Ascending aorta (tissue), 2 donors: ENCODE data around the gene TNFRSF8. TPM values are rescaled to one million over a fixed set of nuclear protein-coding genes. Genes with fewer than 3 reads are reported as not detected.

Source experiments
- DNase-seq, 2 donors: peaks; one replicate each; pipeline ENCODE4 v3.0.0-alpha.2; 2019; ENCODE audit warnings: low spot score in 2 of 2
- H3K27ac ChIP-seq, 2 donors: fragments of 200-600 bp; sonication (generic); one replicate each; pipeline ENCODE4 v1.5.1; 2016 to 2017; ENCODE audit warnings: mild to moderate bottlenecking in 1 of 2
- H3K27me3 ChIP-seq: fragments of 200-600 bp; sonication (generic); one replicate; pipeline ENCODE4 v1.5.1; 2017
- H3K36me3 ChIP-seq, 2 donors: fragments of 200-600 bp; sonication (generic); one replicate each; pipeline ENCODE4 v1.5.1; 2016
- H3K4me1 ChIP-seq, 2 donors: fragments of 200-600 bp; sonication (generic); one replicate each; pipeline ENCODE4 v1.5.1; 2016 to 2017; ENCODE audit warnings: mild to moderate bottlenecking in 1 of 2
- H3K4me3 ChIP-seq, 2 donors: fragments of 200-600 bp; sonication (generic); one replicate each; pipeline ENCODE4 v1.5.1; 2016 to 2017; ENCODE audit warnings: mild to moderate bottlenecking in 1 of 2
- H3K9me3 ChIP-seq, 2 donors: fragments of 200-600 bp; sonication (generic); one replicate each; pipeline ENCODE4 v1.5.1; 2016
- intact Hi-C: fragments of 100-400 bp; cut with DNase I; formaldehyde crosslinking; loops from one replicate; pipeline ENCODE4 v1.15.1; 2023
- total RNA-seq: library from RNA; depleted of rRNA; stranded (reverse); fragments of >200 nt; gene quantifications from one replicate; pipeline ENCODE4 v1.1.0, GENCODE V29; 2016
- TF ChIP-seq, protein P1 (sequence below), 3 experiments: fragments of 200-600 bp in 2 of 3; fragments of 450-650 bp in 1 of 3; sonication (generic) in 2 of 3; IDR thresholded peaks; one replicate each; pipeline ENCODE4 v1.5.1; 2016 to 2019; ENCODE audit warnings: antibody characterized with exemption in 3 of 3, mild to moderate bottlenecking in 1 of 3, moderate library complexity in 1 of 3

TNFRSF8 gene
- total RNA-seq, 1 donor from 2014 or later, result 22.8 TPM

DNA sequence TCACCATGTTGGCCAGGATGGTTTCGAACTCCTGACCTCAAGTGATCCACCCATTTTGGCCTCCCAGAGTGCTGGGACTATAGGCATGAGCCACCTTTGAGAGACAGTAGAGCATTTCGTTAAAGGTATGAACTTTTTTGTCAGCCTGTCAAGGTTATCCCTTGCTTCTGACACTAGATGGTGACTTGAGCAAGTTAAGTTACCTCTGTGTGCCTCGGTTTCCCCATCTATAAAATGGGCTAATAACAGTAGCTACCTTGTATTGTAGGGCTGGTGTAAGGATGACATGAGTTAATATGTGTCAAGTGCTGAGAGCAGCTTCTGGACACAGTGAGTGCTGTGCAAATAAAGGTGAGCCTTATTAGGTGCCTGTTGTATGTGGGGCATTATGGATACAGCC lies 8.8 kb downstream of the TNFRSF8 start:
- no peaks in the 10 kb centered on the region for H3K27me3 ChIP-seq
- no peaks in the 10 kb centered on the region for H3K36me3 ChIP-seq
- intact Hi-C loops, result no loop called here
- no peak for DNase-seq
- H3K27ac ChIP-seq, result no peak overlapping the region
- H3K4me3 ChIP-seq, result no peak overlapping the region
- TF ChIP-seq, protein P1, sequence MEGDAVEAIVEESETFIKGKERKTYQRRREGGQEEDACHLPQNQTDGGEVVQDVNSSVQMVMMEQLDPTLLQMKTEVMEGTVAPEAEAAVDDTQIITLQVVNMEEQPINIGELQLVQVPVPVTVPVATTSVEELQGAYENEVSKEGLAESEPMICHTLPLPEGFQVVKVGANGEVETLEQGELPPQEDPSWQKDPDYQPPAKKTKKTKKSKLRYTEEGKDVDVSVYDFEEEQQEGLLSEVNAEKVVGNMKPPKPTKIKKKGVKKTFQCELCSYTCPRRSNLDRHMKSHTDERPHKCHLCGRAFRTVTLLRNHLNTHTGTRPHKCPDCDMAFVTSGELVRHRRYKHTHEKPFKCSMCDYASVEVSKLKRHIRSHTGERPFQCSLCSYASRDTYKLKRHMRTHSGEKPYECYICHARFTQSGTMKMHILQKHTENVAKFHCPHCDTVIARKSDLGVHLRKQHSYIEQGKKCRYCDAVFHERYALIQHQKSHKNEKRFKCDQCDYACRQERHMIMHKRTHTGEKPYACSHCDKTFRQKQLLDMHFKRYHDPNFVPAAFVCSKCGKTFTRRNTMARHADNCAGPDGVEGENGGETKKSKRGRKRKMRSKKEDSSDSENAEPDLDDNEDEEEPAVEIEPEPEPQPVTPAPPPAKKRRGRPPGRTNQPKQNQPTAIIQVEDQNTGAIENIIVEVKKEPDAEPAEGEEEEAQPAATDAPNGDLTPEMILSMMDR (IDR thresholded peaks at IDR 0.05), result no peak
- H3K9me3 ChIP-seq, result no peaks in the 10 kb centered on the region
- H3K4me1 ChIP-seq, result no peaks in the 10 kb centered on the region

DNA sequence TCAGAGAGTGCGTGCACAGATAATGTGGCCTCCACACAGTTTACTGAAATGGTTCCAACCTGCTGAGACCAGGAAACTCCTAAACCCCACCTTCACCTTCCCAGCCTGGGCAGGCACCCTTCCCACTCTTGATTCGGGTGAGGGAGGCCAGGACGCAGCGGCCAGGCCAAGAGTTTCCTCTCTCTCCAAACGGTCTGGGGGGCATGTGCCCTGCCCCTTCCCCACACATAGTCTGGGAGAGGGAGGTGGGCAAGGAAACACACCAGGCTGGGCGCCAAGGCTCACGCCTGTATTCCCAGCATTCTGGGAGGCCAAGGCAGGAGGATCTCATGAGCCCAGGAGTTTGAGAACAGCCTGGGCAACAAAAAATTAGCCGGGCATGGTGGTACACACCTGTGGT lies 9.6 kb downstream of the TNFRSF8 start:
- no peak overlapping the region for H3K4me3 ChIP-seq
- intact Hi-C loops, result no loop called here
- no peaks in the 10 kb centered on the region for H3K9me3 ChIP-seq
- H3K36me3 ChIP-seq, result no peaks in the 10 kb centered on the region
- no peaks in the 10 kb centered on the region for H3K4me1 ChIP-seq
- TF ChIP-seq, protein P1 (IDR thresholded peaks at IDR 0.05), result no peak
- DNase-seq, result no peak
- no peaks in the 10 kb centered on the region for H3K27me3 ChIP-seq
- H3K27ac ChIP-seq, result no peak overlapping the region

DNA sequence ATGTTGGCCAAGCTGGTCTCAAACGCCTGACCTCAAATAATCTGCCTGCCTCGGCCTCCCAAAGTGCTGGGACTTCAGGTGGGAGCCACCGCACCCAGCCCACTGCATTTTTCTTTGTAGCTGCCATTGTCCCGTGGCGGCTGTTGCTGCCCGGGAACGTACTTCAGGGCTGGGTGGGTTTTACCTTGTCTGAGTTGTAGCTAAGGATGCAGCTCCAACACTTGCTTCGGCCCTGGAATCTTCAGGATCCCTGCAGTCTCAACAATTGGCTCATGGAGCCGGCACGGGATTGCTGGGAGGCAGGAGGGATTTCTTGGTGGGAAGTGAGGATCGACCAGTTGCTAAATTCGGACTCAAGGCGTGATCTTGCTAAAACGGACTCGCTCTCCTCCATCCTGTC lies 10.7 kb downstream of the TNFRSF8 start:
- no peak for DNase-seq
- no peak overlapping the region for H3K27ac ChIP-seq
- TF ChIP-seq, protein P1 (IDR thresholded peaks at IDR 0.05), result no peak
- no peaks in the 10 kb centered on the region for H3K36me3 ChIP-seq
- no peaks in the 10 kb centered on the region for H3K4me1 ChIP-seq
- H3K9me3 ChIP-seq, result no peaks in the 10 kb centered on the region
- intact Hi-C loops, result no loop called here
- H3K4me3 ChIP-seq, result no peak overlapping the region
- H3K27me3 ChIP-seq, result no peaks in the 10 kb centered on the region

DNA sequence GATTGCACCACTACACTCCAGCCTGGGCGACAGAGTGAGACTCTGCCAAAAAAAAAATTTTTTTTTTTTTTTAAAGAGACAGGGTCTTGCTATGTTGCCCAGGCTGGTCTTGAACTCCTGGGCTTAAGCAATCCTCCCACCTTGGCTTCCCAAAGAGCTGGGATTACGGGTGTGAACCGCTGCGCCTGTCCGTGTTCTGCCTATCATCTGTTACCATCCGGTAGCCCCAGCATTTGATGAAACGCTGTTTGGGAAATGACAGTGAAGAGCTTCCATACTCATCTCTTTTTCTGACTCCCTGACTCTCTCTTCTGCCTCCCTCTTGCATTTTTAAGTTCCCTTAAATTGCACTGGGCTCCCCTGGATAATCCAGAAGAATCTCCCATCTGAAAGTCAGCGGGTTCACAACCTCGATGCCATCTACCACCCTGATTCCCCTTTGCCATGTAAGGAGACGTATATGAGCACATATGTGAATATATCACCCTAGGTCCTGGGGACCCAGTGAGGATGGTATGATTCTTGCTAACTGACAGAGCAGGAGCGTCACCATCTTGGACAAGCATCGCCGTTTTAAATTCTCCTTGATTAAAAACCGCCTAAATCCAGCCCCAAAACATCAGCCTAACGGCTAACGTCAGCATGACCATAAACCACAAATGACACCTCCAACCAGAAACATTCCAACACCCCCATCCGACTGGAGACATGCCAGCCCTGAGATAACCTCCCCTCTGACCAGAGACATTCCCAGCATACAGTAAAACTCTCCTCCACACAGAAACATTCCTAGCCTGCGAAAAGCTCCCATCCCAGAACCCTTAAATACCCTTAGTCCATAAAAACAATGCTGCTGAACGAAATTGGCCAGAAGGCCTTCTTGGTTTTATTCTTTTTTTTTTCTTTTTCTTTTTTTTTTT lies 12.4 kb downstream of the TNFRSF8 start:
- TF ChIP-seq, protein P1 (IDR thresholded peaks at IDR 0.05), result no peak
- Histone ChIP-seq H3K9me3 (no peaks in the 10 kb centered on the region), H3K4me1 (no peaks in the 10 kb centered on the region), H3K36me3 (no peaks in the 10 kb centered on the region), H3K27me3 (no peaks in the 10 kb centered on the region), H3K27ac (no peak overlapping the region), H3K4me3 (no peak overlapping the region)
- intact Hi-C loops, result no loop called here
- DNase-seq, result no peak

DNA sequence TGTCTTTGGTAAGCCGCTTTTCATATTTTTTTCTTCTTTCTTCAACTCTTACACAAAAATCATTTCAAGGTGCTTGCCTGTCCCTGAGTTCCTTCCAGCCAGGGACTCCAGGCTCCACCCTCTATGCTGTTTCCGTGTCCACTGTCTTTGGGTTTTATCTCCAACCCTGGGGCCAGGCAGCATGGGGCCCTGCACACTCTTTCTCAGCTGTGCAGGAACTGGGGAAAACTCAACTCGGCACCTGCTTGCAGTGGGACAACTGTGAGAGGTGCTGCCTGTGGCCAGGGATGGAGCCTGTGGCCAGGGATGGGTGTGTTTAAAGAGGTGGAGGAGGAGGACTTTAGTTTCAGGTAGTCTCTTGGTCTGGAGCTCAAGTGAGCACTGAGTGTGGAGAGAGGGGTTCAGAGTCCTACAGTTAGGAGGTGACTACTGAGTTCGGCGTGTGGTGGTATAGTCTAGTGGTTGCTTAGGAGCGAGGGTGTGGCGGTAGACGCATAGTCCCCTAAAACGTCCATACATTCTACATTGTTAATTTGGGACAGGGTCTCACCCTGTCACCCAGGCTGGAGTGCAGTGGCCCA lies 13.4 kb downstream of the TNFRSF8 start:
- H3K36me3 ChIP-seq, result no peaks in the 10 kb centered on the region
- no peak for DNase-seq
- intact Hi-C loops, result no loop called here
- no peaks in the 10 kb centered on the region for H3K27me3 ChIP-seq
- TF ChIP-seq, protein P1 (IDR thresholded peaks at IDR 0.05), result no peak
- no peak overlapping the region for H3K4me3 ChIP-seq
- no peaks in the 10 kb centered on the region for H3K4me1 ChIP-seq
- no peak overlapping the region for H3K27ac ChIP-seq
- no peaks in the 10 kb centered on the region for H3K9me3 ChIP-seq
